GM18909 (cell line): ENCODE results near the gene UNC45A.
A peak's percentile ranks its signal among the peaks of the same experiment; 100 is the strongest.

Experiments
- ATAC-seq: cut with Tn5 transposase; IDR thresholded peaks from one replicate; pipeline ENCODE4 v1.9.1; 2021; ENCODE audit warnings: mild to moderate bottlenecking; ENCODE audit not compliant: unreplicated experiment, poor library complexity

Gene UNC45A

DNA sequence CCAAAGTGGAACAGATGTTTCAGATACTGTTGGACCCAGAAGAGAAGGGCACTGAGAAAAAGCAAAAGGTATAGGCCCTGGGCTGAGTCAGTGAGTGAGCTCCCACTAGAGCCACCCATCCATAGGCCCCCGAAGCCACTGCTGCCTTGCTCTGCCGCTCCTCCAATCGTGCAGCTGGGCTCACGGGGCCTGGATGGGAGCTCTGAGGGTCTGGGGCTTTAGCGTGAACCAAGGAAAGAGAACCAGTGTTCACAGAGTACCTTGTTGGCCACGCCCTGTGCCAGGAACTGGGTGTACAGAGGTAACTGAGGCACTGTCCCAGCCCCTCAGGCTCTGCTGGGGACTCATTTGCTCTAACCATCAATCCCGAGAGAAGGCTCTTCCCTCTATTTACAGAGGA is 4.7 kb downstream of the UNC45A start:
- ATAC-seq = no peak

DNA sequence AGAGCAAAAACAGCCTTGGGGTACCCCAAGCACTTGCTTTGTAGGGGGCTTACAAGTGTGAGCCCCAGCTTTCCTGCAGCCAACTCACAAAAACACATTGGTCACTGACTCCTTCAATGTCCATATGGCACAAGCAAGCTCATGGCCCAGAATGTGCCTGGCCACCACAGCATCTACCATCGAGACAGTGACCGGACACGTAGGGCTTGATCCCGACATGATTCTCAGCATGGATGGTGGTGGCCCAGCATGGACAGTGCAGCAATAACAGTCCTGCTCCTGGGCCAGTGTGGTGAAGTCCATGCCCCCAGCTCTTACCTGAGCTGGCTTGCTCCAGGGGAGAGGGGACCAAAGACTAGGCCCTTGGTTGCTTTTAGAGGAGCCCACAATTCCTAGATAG is 6.0 kb downstream of the UNC45A start:
- no peak for ATAC-seq

DNA sequence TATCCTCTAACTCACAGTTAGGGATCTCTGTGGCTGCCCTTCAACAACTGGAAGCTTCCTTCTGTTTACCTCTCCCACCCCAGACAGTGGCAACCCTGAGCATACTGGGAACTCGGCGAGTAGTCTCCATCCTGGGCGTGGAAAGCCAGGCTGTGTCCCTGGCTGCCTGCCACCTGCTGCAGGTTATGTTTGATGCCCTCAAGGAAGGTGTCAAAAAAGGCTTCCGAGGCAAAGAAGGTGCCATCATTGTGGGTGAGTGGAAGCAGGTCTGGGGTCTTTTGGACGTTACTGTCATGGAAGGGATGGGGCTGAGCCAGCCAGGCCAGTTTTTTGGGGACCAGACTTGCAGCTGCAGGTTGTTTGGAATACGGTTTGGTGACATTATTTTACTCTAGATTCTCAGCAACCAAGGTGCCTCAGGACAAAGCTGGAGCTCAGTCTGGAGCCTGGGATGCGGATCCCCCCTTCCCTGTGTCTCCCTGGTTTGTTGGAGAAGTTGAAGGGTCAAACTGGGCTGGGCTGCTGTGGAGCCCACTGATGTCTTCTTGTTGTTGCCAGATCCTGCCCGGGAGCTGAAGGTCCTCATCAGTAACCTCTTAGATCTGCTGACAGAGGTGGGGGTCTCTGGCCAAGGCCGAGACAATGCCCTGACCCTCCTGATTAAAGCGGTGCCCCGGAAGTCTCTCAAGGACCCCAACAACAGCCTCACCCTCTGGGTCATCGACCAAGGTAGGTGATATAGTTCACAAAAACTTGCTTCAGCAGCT is 7.5 kb downstream of the UNC45A start:
- ATAC-seq = no peak

DNA sequence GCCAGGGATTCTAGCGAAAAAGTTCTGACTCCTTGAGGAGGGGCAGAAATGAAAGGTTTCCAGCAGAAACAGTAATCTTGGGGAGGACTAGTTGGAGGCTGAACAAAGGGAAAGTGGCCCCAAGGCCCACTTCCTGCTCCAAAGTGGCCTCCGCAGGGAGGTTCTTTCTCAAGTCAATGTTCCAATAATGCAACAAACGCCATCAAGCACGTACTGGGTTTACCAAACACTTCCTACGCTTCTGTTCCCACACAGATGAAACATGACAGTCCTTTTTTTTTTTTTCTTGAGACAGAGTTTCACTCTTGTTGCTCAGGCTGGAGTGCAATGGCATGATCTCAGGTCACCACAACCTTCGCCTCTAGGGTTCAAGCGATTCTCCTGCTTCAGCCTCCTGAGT is 10.0 kb downstream of the UNC45A start:
- no peak for ATAC-seq

DNA sequence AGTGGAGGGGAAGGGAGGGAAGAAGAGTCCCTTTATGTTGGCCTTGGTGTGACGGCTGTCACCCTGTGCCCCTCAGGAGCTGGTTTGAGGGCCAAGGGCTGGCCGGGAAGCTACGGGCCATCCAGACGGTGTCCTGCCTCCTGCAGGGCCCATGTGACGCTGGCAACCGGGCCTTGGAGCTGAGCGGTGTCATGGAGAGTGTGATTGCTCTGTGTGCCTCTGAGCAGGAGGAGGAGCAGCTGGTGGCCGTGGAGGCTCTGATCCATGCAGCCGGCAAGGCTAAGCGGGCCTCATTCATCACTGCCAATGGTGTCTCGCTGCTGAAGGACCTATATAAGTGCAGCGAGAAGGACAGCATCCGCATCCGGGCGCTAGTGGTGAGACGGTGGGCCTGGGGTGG is 11.5 kb downstream of the UNC45A start:
- ATAC-seq = no peak

DNA sequence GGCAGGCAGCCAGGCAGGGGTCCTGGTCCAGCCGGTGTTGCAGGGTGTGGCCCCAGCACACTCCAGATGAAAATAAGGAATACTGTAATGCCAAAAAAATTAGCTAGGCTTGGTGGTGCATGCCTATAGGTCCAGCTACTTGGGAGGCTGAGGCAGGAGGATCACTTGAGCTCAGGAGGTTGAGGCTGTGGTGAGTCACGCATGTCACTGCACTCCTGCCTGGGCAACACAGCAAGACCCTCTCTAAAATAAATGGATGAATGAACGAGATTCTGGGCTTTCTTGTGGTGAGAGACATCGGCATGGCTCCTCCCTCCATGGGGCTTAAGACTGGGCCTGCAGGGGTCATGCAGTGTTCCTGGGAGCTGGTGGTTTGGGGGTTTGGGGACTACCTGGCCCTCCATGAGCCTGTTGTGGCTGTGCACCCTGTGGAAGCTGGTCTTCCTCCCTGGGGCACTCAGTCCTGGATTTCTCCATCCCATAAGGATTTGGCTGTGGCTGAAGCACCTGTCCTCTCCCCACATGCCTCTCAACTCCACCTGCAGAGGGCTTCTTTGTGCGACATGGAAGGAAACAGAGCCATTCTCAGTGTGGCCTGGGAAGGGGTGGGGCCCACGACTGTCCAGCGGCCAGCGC is 12.0 kb downstream of the UNC45A start:
- ATAC-seq = no peak

DNA sequence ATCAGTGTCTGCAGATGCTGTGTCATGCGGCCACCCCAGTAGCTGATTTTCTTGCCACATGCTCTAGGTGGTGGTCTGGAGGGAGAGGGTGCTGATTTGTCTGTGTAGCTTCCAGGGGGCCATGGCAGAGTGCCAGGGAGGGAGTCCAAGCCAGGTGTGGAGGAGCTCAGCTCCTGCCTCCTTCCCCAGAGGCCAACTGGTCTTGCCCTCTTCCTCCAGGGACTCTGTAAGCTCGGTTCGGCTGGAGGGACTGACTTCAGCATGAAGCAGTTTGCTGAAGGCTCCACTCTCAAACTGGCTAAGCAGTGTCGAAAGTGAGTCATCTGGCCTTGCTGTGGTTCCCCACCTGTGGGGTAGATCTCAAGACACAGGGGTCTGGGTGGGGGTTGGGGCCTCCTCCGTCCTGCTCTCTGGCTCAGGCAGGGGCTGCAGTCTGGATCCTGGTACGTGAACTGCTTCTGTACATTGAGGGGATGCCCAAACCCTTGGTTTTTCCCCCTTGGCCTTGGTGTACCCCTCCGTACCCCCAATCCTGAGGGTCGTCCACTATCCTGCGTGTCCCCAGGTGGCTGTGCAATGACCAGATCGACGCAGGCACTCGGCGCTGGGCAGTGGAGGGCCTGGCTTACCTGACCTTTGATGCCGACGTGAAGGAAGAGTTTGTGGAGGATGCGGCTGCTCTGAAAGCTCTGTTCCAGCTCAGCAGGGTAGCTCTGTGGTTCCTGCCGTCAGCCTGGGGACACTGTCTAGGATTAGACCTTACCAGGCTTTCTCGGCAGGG is 12.7 kb downstream of the UNC45A start:
- no peak for ATAC-seq

DNA sequence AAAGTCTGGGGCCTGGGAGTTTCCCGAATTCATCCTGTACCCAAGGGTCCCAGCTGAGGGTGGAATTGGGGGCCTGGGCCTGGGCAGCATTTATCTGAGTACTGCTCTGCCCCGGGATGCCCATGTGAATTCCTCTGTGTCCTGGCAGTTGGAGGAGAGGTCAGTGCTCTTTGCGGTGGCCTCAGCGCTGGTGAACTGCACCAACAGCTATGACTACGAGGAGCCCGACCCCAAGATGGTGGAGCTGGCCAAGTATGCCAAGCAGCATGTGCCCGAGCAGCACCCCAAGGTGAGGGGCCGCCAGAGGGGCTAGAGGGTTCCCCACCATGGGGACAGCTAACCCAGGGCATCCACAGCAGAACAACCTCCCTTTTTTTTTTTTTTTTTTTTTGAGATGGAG is 13.4 kb downstream of the UNC45A start:
- no peak for ATAC-seq

DNA sequence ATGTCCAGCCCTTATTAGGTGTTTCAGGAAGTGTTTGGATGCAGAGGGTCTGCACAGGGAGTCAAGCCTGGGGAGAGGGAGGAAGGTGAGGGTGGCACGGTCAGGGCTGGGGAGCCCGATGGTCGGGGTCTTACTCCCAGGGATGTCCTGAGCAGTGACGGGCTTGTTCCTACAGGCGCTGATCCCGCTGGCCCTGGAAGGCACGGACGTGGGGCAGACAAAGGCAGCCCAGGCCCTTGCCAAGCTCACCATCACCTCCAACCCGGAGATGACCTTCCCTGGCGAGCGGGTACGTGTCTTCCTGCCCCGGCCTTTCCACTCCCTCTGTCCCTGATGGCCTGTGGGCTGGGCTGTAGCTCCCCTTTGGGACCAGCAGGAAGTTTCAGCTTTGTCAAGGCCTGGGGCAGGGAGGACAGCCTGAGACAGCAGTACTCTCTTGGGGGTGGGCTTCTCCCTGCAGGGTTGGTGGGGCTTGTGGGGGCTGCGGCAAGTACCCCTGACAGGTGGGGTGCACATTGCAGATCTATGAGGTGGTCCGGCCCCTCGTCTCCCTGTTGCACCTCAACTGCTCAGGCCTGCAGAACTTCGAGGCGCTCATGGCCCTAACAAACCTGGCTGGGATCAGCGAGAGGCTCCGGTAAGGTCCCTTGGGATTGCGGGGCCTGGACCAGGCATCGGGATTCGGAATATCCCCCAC is 15.0 kb downstream of the UNC45A start:
- ATAC-seq = no peak

DNA sequence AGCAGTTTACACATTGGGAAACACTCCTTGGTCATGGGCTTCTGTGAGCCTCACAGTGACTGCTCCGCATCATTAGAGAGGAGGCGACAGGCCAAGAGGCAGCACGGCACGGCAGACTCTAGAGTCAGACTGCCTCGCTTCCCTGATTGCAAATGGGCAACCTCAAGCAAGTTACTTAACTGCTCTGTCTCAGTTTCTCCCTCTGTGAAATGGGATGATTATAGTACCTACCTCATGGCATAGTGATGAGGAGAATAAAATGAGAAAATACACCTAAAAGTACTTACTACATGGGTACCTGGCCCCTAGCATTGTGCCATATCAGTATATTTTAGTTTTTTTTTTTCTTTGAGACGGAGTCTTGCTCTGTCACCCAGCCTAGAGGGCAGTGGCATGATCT is 15.6 kb downstream of the UNC45A start:
- no peak for ATAC-seq

DNA sequence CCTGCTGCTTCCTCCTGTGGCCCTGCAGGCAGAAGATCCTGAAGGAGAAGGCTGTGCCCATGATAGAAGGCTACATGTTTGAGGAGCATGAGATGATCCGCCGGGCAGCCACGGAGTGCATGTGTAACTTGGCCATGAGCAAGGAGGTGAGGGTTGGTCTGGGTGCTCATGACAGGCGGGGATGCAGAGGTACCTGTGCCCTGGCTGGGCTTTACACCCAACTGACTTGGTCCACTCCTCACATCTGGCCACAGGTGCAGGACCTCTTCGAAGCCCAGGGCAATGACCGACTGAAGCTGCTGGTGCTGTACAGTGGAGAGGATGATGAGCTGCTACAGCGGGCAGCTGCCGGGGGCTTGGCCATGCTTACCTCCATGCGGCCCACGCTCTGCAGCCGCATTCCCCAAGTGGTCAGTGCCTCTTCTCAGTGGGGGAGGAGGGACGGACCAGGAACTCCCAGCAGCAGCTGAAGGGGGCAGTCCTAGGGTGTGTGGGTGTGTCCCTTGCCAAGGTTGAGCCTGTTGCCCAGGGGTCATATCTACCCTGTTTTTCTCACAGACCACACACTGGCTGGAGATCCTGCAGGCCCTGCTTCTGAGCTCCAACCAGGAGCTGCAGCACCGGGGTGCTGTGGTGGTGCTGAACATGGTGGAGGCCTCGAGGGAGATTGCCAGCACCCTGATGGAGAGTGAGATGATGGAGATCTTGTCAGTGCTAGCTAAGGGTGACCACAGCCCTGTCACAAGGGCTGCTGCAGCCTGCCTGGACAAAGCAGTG is 18.0 kb downstream of the UNC45A start:
- no peak for ATAC-seq

DNA sequence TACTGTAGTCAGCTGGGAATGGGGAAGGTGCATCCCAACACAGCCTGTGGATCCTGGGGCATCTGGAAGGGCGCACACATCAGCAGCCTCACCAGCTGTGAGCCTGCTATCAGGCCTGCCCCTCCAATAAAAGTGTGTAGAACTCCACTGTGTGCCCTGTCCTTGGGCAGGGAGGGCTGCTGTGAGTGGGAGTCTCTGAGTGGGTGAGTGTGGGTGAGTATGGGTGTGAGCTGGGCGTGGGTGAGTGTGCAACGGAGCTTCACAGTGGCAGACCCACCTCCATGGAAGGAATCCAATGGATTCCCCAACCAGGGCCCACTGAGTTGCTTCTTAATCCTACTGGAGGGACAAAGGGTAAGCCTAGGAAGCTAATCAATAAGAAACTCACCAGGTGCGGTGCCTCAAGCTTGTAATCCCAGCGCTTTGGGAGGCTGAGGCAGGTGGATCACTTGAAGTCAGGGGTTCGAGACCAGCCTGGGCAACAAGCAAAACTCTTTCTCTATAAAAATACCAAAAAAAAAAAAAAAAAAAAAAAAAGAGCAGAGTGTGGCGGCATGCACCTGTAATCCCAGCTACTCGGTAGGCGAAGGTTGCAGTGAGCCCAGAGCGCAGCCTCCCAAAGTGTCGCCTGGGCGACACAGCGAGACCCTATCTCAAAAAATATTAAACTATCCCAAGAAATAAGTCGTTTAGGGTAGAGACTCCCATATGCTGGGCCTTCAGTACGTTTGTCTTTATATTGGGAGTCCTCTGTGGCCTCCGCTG is 19.0 kb downstream of the UNC45A start:
- no peak for ATAC-seq

DNA sequence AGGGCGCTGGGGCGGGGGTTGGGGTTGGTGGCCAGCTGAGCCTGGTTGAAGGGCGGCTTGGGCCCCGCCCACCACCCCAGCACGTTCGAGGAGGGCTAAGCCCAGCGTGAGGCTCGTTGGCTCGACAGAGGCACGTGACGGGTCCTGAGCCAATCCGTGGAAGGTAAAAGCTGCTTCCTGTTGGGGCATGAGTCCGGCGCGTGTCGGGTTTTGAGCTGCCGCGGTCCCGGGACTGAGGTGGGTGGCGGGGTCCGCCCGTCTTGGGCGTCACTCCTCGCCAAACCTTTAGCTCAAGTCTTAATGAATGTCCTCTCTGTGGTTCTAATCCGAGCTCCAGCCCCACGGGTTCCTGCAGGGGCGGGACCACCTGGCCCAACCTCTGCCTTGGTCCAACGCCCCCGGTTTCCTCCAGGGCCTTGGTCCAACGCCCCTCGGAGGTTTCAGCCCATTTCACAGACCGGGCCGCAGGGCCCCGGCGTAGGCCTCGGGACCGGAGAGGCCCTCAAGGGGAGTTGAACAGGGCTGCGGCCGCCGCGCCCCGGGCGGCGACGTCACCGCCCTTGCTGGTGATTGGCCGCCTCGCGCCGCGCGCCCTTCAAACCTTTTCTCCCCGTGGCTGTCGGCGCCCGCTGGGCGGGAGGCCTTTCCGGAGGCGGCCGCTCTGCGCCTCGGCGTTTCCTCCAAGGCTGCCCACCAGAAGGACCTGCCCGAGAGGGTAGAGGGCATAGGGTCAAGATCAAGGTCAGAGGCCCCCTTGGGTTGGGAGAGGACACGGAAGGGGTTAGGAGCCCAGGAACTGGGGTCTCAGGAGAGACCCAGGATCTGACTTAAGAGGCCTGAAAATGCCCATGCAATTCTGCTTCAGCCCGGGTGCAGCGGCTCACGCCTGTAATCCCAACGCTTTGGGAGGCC is 19.9 kb downstream of the UNC45A start, which contains the start of gene RCCD1:
Gene RCCD1, plus strand, starts transcription at position 173 of the 912 bp plus-strand sequence. CDS start 1,851 bp downstream, outside the sequence.
- ATAC-seq = peak; percentile 91

DNA sequence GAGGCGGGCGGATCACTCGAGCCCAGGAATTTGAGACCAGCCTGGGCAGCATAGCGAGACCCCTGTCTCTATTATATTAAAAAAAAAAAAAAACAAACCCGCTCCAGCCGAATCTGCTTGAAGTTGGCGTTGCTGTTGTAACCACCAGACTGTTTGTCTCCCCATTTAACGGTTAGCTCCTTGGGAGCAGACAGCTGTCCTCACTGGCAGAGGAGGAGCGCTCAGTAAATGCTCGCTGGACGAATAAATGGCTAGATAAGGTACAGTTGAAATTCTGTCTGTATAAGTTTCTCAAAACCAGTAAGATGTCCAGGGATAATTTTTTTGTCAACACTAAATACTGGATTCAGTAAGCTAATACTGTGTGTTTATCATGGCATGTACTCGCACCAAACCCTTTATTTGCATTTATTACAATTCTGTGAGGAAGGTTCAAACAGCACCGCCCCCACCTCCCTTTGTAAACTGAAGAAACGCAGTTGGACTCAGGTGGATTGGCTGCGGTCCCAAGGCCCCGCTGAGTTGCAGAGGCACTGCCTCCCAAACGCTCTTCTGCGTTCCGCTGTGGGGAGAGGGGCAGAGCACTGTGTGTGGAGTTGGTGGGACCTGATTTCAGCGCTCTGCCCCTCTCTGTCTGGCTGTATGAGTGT is 20.7 kb downstream of the UNC45A start:
- ATAC-seq = no peak

DNA sequence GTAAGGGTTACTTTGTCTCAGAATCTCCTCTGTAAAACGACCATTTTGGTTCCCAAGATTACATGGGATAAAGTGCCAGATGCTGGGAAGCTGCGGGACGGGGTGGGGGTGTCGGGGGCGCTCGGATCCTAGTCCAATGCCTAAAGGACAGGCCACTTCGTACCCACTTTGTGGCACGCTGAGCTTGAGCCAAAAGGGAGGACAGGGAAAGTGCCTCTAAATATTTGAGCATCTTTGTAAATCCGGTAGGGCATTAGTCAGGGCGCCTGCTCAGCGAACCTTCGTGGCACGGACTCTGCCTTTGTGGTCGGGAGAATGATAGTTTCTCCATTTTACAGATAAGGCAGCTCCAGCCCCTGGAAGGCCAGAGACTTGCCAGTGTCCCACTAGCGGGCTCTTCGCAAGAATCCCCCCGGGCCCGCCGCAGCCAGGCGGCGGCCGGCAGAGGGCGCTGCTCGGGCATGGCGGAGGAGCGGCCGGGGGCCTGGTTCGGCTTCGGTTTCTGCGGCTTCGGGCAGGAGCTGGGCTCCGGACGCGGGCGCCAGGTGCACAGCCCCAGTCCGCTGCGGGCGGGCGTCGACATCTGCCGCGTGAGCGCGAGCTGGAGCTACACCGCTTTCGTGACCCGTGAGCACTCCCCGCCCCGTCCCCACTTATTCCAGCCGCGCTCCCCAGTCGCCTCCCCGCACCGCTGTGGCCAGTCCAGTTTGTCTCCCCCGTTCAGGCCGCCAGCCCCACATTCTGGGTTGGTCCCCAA is 21.4 kb downstream of the UNC45A start:
- no peak for ATAC-seq

DNA sequence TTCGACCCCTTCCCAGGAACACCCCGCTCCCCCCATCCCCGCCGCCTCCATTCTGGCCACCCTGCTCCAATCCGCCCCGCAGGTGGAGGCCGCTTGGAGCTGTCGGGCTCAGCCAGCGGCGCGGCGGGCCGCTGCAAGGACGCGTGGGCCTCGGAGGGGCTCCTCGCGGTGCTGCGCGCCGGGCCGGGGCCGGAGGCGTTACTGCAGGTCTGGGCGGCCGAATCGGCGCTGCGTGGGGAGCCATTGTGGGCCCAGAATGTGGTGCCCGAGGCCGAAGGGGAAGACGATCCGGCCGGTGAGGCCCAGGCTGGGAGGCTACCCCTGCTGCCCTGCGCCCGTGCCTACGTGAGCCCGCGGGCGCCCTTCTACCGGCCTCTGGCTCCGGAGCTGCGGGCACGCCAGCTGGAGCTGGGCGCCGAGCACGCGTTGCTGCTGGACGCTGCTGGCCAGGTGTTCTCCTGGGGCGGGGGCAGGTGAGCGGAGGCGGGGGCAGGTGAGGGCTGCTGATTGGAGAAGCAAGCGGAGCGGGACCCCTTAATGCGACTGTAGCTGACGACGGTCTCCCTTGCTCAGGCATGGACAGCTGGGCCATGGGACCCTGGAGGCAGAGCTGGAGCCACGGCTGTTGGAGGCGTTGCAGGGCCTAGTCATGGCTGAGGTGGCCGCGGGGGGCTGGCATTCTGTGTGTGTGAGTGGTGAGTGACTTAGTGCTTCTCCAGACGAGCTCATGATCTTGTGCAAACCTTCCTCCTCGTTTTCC is 22.1 kb downstream of the UNC45A start:
- no peak for ATAC-seq
